ENCODE results near the gene MAPK8IP2. TPM values are rescaled to one million over a fixed set of nuclear protein-coding genes. Genes with fewer than 3 reads are reported as not detected.

Gene MAPK8IP2
- total and polyA plus RNA-seq, 10 of the 15 experiments (the other 5 are each of a cell fraction or from before 2014, with no cell fraction given): 0.01 to 0.13 (median 0.06) TPM; not detected in 4

GRCh38 chr22:50571264-50572175 lies 29.1 kb upstream of the MAPK8IP2 start:
- Histone ChIP-seq H3K27ac (ENCODE audit: control insufficient read depth, insufficient read depth) (no peak overlapping the region), H3K4me1 (ENCODE audit: control insufficient read depth, insufficient read depth, low read length) (peaks cover 7% of the 10 kb centered on the region), H3K9me3 (replicated peaks; ENCODE audit: control insufficient read depth, insufficient read depth, low read length) (no peaks in the 10 kb centered on the region), H3K9ac (ENCODE audit: control insufficient read depth, insufficient read depth, low read length) (no peak overlapping the region), H3K79me2 (ENCODE audit: control insufficient read depth, insufficient read depth, low read length) (no peaks in the 10 kb centered on the region), H2AFZ (ENCODE audit: control insufficient read depth, low read depth, low read length) (no peak overlapping the region), H3K4me2 (ENCODE audit: control insufficient read depth, insufficient read depth) (no peak overlapping the region), H3K4me3 (no peak overlapping the region), H4K20me1 (ENCODE audit: control insufficient read depth, insufficient read depth) (no peaks in the 10 kb centered on the region), H3K36me3 (ENCODE audit: control insufficient read depth in 2 of 2, insufficient read depth in 2 of 2, low read length in 1 of 2) (peaks cover 14 to 20% of the 10 kb centered on the region in 2 experiments; a peak in 3 of 4 replicates), H3K27me3 (replicated peaks in 1 of 2; ENCODE audit: control insufficient read depth in 2 of 2, insufficient read depth in 2 of 2, low read length in 1 of 2) (no peaks in the 10 kb centered on the region)
- in situ Hi-C loops (cut with MboI): no loop called here
- 81% methylated on average over 26 of the region's 26 CpGs for WGBS (ENCODE audit: insufficient coverage, insufficient replicate concordance, low lambda C conversion rate, missing lambda C conversion rate)
- SMC1A ChIA-PET (ENCODE audit: uncharacterized antibody, unreplicated experiment): interaction anchor here (0.7 kb wide), 1 partner anchor 128 kb away, joined by 3 read pairs; no protein-coding TSS in a partner anchor
- intact Hi-C loops (cut with micrococcal nuclease; ENCODE audit: unreplicated experiment): no loop called here
- ATAC-seq (no peak), DNase-seq (ENCODE audit: low read depth, low spot score) (no peak), FAIRE-seq (no peak)
- POLR2A ChIA-PET: no interaction called here
- no TSS peak for BruUV-seq (replicated peaks)
- RAD21 ChIA-PET (ENCODE audit: unreplicated experiment): interaction anchor here (0.8 kb wide), 1 partner anchor 42 kb away, joined by 3 read pairs; no protein-coding TSS in a partner anchor
- CTCF ChIA-PET: interaction anchor here (0.9 to 2.1 kb wide), 3 partner anchors 8 to 50 kb away, joined by 3 to 12 read pairs (median 4); partner anchors contain the start of genes SCO2 and SYCE3
- TF ChIP-seq BRCA1 (IDR thresholded peaks at IDR 0.05; ENCODE audit: low read depth, low read length) (no peak), MEF2B (IDR thresholded peaks at IDR 0.05; ENCODE audit: partially characterized antibody, poor library complexity, severe bottlenecking) (no peak), YBX1 (IDR thresholded peaks at IDR 0.05) (no peak), ZBTB4 (CRISPR knock-in tag; IDR thresholded peaks at IDR 0.05) (no peak), NFYB (IDR thresholded peaks at IDR 0.05; ENCODE audit: insufficient read depth, low read depth, low read length) (no peak), REST (IDR thresholded peaks at IDR 0.05; ENCODE audit: low read depth, low read length) (no peak), SUZ12 (IDR thresholded peaks at IDR 0.05; ENCODE audit: unreplicated experiment) (no peak), CEBPZ (IDR thresholded peaks at IDR 0.05; ENCODE audit: low read depth, low read length) (no peak), PAX8 (IDR thresholded peaks at IDR 0.05) (no peak), E2F4 (IDR thresholded peaks at IDR 0.05; ENCODE audit: low read depth, low read length) (no peak)
